Panc1 (cell line): Measurements from ENCODE around the gene NEMP1.

Experiments used
- CTCF ChIP-seq: fragments of 450-650 bp; IDR thresholded peaks from 2 replicates; pipeline ENCODE4 v1.5.1; 2017; ENCODE audit warnings: mild to moderate bottlenecking
- POLR2AphosphoS5 ChIP-seq: IDR thresholded peaks from 2 replicates; pipeline ENCODE4 v1.6.1; 2012; ENCODE audit warnings: mild to moderate bottlenecking, low read depth, low read length, moderate library complexity

DNA sequence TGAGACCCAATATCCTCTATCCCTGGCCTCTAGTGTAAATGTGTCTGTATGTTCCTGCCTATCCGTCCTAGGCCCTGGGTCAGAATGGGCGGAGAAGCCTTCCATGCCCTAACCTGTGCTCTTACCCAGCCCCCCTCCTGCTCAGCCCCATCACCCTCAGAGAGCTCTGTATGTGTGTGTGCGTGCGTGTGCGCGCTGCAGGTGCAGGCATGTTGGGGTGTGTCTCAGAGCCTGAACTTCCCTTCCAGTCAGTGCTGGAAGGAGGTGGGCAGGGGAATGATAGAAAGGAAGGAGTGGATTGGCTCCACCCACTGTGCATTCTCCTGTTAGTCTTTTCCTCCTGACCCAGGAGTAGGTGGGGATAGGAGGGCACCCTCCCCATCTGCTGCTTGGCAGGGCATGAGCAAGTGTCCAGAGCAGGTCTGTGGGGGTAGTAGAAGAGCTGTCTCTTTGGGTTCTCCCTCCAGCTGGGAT lies 17.5 kb upstream of the NEMP1 start:
- TF ChIP-seq CTCF (no peak), POLR2AphosphoS5 (no peak)
